Measurements from ENCODE around the gene GMFB. TPM values are rescaled to one million over a fixed set of nuclear protein-coding genes. Genes with fewer than 3 reads are reported as not detected.
"Not testable (repeated sequence)": the region's sequence is repeated elsewhere in the genome, so short reads cannot be mapped to it uniquely, and the experiment has no call there.

Gene GMFB
- total RNA-seq, 1 experiment from 2014 or later, result 53.8 TPM

GRCh38 chr14:54453990-54454389 lies 34.8 kb downstream of the GMFB start:
- H3K9ac ChIP-seq (ENCODE audit: low read length); H3K9me3 ChIP-seq (ENCODE audit: control insufficient read depth in 1 of 2, insufficient read depth in 1 of 2, low read depth in 1 of 2, low read length in 2 of 2); RAD21 ChIA-PET (ENCODE audit: low non-redundant PET in 1 of 2, low total read pairs in 2 of 2, uncharacterized antibody in 2 of 2, unreplicated experiment in 2 of 2); DNase-seq (ENCODE audit: low read depth, low spot score); intact Hi-C loops (cut with micrococcal nuclease); H2AFZ ChIP-seq (ENCODE audit: low read depth, low read length, poor library complexity, severe bottlenecking); BruUV-seq (replicated peaks); H3K27ac ChIP-seq (ENCODE audit: low read depth, low read length); H3K9me2 ChIP-seq (ENCODE audit: insufficient read depth); H4K20me1 ChIP-seq (ENCODE audit: insufficient read depth); H3K4me3 ChIP-seq (replicated peaks in 1 of 2; ENCODE audit: low read depth in 1 of 2, low read length in 2 of 2); H3K4me1 ChIP-seq (ENCODE audit: control insufficient read depth in 1 of 2, insufficient read depth in 2 of 2, low read length in 2 of 2); CTCF ChIA-PET; H3K36me3 ChIP-seq (ENCODE audit: control insufficient read depth in 1 of 2, insufficient read depth in 2 of 2, low read length in 2 of 2); H3K79me2 ChIP-seq (ENCODE audit: insufficient read depth, low read length); POLR2A ChIA-PET; ATAC-seq; H3K27me3 ChIP-seq (ENCODE audit: insufficient read depth, low read length): not testable (repeated sequence)
- TF ChIP-seq EGR1 (IDR thresholded peaks at IDR 0.05; ENCODE audit: low read depth), result peak; percentile 42; the same call in 1 of the 2 replicates
- H3K4me2 ChIP-seq (ENCODE audit: low read length), result peak overlapping the region; percentile 24; the same call in 1 of the 2 replicates

GRCh38 chr14:54453252-54453651 lies 35.5 kb downstream of the GMFB start:
- ATAC-seq (no peak), DNase-seq (ENCODE audit: low read depth, low spot score) (no peak)
- H3K4me1 ChIP-seq (ENCODE audit: control insufficient read depth in 1 of 2, insufficient read depth in 2 of 2, low read length in 2 of 2), result peaks cover 0 to 5% of the 10 kb centered on the region in 2 experiments; a peak in 2 of 4 replicates
- ChIA-PET CTCF (no interaction called here), RAD21 (ENCODE audit: low non-redundant PET in 1 of 2, low total read pairs in 2 of 2, uncharacterized antibody in 2 of 2, unreplicated experiment in 2 of 2) (no interaction called here), POLR2A (no interaction called here)
- no peak for TF ChIP-seq MAX (IDR thresholded peaks at IDR 0.05)
- TF ChIP-seq YY1 (IDR thresholded peaks at IDR 0.05; ENCODE audit: extremely low read depth, insufficient replicate concordance, low read depth, low read length), result no peak
- no peak for TF ChIP-seq ZFX (IDR thresholded peaks at IDR 0.05)
- TF ChIP-seq JUND (IDR thresholded peaks at IDR 0.05), result no peak
- H3K9me3 ChIP-seq (ENCODE audit: control insufficient read depth in 1 of 2, insufficient read depth in 1 of 2, low read depth in 1 of 2, low read length in 2 of 2), result no peaks in the 10 kb centered on the region
- no peaks in the 10 kb centered on the region for H4K20me1 ChIP-seq (ENCODE audit: insufficient read depth)
- no peaks in the 10 kb centered on the region for H3K36me3 ChIP-seq (ENCODE audit: control insufficient read depth in 1 of 2, insufficient read depth in 2 of 2, low read length in 2 of 2)
- no peaks in the 10 kb centered on the region for H3K9me2 ChIP-seq (ENCODE audit: insufficient read depth)
- intact Hi-C loops (cut with micrococcal nuclease), result no loop called here
- no peak overlapping the region for H3K4me2 ChIP-seq (ENCODE audit: low read length)
- BruUV-seq (replicated peaks), result no TSS peak
- H2AFZ ChIP-seq (ENCODE audit: low read depth, low read length, poor library complexity, severe bottlenecking), result no peak overlapping the region
- no peak overlapping the region for H3K4me3 ChIP-seq (replicated peaks in 1 of 2; ENCODE audit: low read depth in 1 of 2, low read length in 2 of 2)
- no peaks in the 10 kb centered on the region for H3K79me2 ChIP-seq (ENCODE audit: insufficient read depth, low read length)
- H3K9ac ChIP-seq (ENCODE audit: low read length), result no peak overlapping the region
- H3K27me3 ChIP-seq (ENCODE audit: insufficient read depth, low read length), result no peaks in the 10 kb centered on the region
- no peak overlapping the region for H3K27ac ChIP-seq (ENCODE audit: low read depth, low read length)
